GM19372 (cell line): Measurements from ENCODE around the gene STOML2.
A peak's percentile ranks its signal among the peaks of the same experiment; 100 is the strongest.

ENCODE experiments used
- ATAC-seq: cut with Tn5 transposase; IDR thresholded peaks from one replicate; pipeline ENCODE4 v1.9.1; 2021; ENCODE audit warnings: mild to moderate bottlenecking, low read depth, moderate library complexity; ENCODE audit not compliant: unreplicated experiment

The STOML2 gene

GRCh38 chr9:35073279-35073612 lies 29.7 kb downstream of the STOML2 start:
- no peak for ATAC-seq

- peak; percentile 83 for ATAC-seq
Observed at GRCh38 chr9:35072461-35073278, 30.3 kb downstream of the STOML2 start, which contains the start of gene VCP. VCP (minus strand) TSS chr9:35072625; CDS start chr9:35072353, 272 bp downstream.

GRCh38 chr9:35071814-35072460 lies 31.0 kb downstream of the STOML2 start:
- ATAC-seq, result peak; percentile 46

- ATAC-seq, result no peak
Observed at GRCh38 chr9:35070823-35071813, 31.8 kb downstream of the STOML2 start.

GRCh38 chr9:35069020-35069419 lies 33.9 kb downstream of the STOML2 start:
- no peak for ATAC-seq

- no peak for ATAC-seq
Observed at GRCh38 chr9:35067056-35067455, 35.9 kb downstream of the STOML2 start.

DNA sequence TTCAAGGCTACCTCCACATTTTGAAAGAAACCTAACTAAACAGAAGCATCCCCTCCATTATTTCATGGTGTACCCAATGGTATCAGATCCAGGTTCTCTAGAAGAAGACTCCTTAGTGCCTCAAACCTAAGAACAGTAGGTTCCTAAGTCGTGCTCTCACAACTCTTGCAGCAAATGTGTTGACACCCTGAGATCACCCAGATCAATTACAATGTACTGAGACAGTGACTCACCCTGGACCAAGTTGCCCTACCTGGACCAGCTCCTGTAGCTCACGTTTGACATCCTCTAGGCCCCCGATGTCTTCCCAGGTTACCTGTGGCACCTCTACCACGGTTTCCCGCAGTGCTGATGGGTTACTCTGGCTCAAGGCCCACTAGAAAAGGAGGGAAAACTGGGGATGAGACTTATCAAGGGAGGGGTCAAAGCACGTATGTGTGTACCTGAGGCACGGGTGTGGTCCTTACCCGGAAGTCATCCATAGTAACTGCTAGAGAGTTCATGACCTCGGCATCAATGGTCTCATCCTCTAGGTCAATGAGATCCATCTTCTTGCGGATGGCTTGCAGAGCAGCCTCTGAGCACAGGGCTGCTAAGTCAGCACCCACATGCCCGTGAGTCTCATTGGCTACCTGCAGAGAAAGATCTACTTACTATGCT lies 42.3 kb downstream of the STOML2 start:
- ATAC-seq, result no peak

DNA sequence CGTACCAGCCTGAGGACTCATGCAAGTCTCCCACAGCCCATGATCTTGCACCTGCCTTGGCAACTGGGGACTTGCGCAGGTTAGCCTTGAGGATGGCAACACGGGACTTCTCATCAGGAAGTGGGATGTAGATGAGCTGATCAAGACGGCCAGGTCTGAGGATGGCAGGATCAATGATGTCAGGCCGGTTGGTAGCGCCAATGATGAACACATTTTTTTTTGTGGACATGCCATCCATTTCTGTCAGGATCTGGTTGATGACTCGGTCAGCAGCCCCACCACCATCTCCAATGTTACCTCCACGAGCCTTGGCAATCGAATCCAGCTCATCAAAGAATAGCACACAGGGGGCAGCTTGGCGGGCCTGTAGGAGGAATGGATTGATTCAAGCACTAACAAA lies 43.5 kb downstream of the STOML2 start:
- no peak for ATAC-seq

GRCh38 chr9:35057271-35057620 lies 45.7 kb downstream of the STOML2 start:
- ATAC-seq, result no peak

GRCh38 chr9:35056571-35057270 lies 46.2 kb downstream of the STOML2 start:
- ATAC-seq, result no peak

DNA sequence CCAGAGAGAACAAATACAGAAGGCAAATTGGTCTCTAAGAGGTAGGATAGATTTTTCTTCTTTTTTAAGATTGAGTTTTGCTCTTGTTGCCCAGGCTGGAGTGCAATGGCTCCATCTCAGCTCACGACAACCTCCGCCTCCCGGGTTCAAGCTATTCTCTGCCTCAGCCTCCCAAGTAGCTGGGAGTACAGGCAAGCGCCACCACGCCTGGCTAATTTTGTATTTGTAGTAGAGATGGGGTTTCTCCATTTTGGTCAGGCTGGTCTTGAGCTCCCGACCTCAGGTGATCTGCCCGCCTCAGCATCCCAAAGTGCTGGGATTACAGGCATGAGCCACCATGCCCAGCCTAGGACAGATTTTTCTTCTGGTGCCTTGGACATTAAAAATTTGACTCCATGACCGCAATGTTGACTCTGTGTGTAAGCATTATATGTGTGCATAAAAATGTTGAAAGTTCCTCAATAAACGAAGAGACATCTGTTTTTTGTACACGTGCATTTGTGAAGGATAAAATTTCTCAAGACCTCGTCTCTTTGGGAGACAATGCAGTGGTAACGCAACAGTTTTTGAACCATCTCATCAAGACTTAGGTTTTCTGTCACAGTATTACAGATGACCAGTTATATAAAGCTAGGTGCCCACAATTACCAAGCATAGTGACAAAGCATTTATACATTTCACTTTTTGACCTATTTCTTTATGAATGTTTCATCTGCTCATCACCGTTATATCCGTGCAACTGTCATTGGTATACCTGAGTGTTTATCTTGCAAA lies 47.9 kb downstream of the STOML2 start:
- ATAC-seq, result no peak

GRCh38 chr9:35054185-35054835 lies 48.6 kb downstream of the STOML2 start:
- no peak for ATAC-seq

- no peak for ATAC-seq
Observed at GRCh38 chr9:35051069-35051967, 51.6 kb downstream of the STOML2 start.
